ENCODE results near the gene DLG2. TPM values are rescaled to one million over a fixed set of nuclear protein-coding genes. Genes with fewer than 3 reads are reported as not detected.

Gene DLG2
- total RNA-seq, 1 donor from 2014 or later = 1.8 TPM

- Histone ChIP-seq H3K27ac (ENCODE audit: low read depth, low read length) (no peak overlapping the region), H4K20me1 (ENCODE audit: insufficient read depth, low read length) (no peaks in the 10 kb centered on the region), H3K4me3 (ENCODE audit: insufficient read depth, low read depth, low read length) (no peak overlapping the region), H3K27me3 (ENCODE audit: insufficient read depth, low read length) (no peaks in the 10 kb centered on the region), H3K9me3 (ENCODE audit: insufficient read depth, low read depth, low read length) (no peaks in the 10 kb centered on the region), H3K36me3 (ENCODE audit: insufficient read depth, low read length) (no peaks in the 10 kb centered on the region), H2AFZ (ENCODE audit: low read depth, low read length) (no peak overlapping the region), H3K9ac (ENCODE audit: low read length) (no peak overlapping the region), H3K79me2 (ENCODE audit: insufficient read depth, low read length) (no peaks in the 10 kb centered on the region), H3K4me1 (ENCODE audit: insufficient read depth, low read length) (no peaks in the 10 kb centered on the region), H3K4me2 (ENCODE audit: low read length) (peak overlapping the region; percentile 11)
- Mint-ChIP-seq H3K9me3 (ENCODE audit: unreplicated experiment) (no peaks in the 10 kb centered on the region), H3K4me1 (ENCODE audit: low read depth, unreplicated experiment) (no peaks in the 10 kb centered on the region), H3K36me3 (ENCODE audit: low read depth, unreplicated experiment) (no peaks in the 10 kb centered on the region), H3K4me3 (ENCODE audit: unreplicated experiment) (no peak overlapping the region), H3K27me3 (ENCODE audit: low read depth, unreplicated experiment) (peaks cover 3% of the 10 kb centered on the region), H3K27ac (ENCODE audit: unreplicated experiment) (no peak overlapping the region)
- DNase-seq (ENCODE audit: low read depth) (no peak), FAIRE-seq (no peak)
- TF ChIP-seq, protein P1, sequence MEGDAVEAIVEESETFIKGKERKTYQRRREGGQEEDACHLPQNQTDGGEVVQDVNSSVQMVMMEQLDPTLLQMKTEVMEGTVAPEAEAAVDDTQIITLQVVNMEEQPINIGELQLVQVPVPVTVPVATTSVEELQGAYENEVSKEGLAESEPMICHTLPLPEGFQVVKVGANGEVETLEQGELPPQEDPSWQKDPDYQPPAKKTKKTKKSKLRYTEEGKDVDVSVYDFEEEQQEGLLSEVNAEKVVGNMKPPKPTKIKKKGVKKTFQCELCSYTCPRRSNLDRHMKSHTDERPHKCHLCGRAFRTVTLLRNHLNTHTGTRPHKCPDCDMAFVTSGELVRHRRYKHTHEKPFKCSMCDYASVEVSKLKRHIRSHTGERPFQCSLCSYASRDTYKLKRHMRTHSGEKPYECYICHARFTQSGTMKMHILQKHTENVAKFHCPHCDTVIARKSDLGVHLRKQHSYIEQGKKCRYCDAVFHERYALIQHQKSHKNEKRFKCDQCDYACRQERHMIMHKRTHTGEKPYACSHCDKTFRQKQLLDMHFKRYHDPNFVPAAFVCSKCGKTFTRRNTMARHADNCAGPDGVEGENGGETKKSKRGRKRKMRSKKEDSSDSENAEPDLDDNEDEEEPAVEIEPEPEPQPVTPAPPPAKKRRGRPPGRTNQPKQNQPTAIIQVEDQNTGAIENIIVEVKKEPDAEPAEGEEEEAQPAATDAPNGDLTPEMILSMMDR (IDR thresholded peaks at IDR 0.05; ENCODE audit: insufficient read depth, low read depth, low read length) = no peak
These were observed 2170.6 kb downstream of the DLG2 start for GRCh38 chr11:83456566-83456965.

- Histone ChIP-seq H2AFZ (ENCODE audit: low read depth, low read length) (no peak overlapping the region), H3K27ac (ENCODE audit: low read depth, low read length) (no peak overlapping the region)
- no peaks in the 10 kb centered on the region for H3K9me3 Mint-ChIP-seq (ENCODE audit: unreplicated experiment)
These were observed 2171.1 kb downstream of the DLG2 start for GRCh38 chr11:83456075-83456474.

DNA sequence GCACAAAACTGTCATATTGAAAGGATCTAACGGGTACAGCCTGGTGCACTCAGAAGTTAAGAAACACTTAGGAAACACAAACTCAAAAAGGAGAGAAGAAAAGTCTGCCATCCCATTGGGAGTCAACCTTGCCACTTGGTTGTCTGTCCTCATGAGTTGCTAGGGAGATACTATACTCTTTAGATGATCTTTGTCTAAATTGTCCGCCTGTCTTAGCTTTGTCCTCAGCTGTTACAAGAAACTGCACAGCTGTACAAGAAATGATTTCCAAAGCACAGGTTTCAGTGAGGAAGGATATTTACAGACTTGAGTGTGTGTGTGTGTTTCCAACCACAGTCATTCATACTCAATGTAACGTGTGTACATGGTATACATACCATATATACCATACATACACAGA is 2171.8 kb downstream of the DLG2 start:
- Histone ChIP-seq H3K27ac (ENCODE audit: low read depth, low read length) (no peak overlapping the region), H3K9me3 (ENCODE audit: insufficient read depth, low read depth, low read length) (no peaks in the 10 kb centered on the region), H3K4me3 (ENCODE audit: insufficient read depth, low read depth, low read length) (no peak overlapping the region), H4K20me1 (ENCODE audit: insufficient read depth, low read length) (no peaks in the 10 kb centered on the region), H3K36me3 (ENCODE audit: insufficient read depth, low read length) (no peaks in the 10 kb centered on the region), H3K27me3 (ENCODE audit: insufficient read depth, low read length) (no peaks in the 10 kb centered on the region), H3K4me2 (ENCODE audit: low read length) (no peak overlapping the region), H3K9ac (ENCODE audit: low read length) (no peak overlapping the region), H3K4me1 (ENCODE audit: insufficient read depth, low read length) (no peaks in the 10 kb centered on the region), H3K79me2 (ENCODE audit: insufficient read depth, low read length) (no peaks in the 10 kb centered on the region), H2AFZ (ENCODE audit: low read depth, low read length) (no peak overlapping the region)
- no peaks in the 10 kb centered on the region for H3K4me1 Mint-ChIP-seq (ENCODE audit: low read depth, unreplicated experiment)
- no peaks in the 10 kb centered on the region for H3K36me3 Mint-ChIP-seq (ENCODE audit: low read depth, unreplicated experiment)
- H3K27ac Mint-ChIP-seq (ENCODE audit: unreplicated experiment) = no peak overlapping the region
- no peaks in the 10 kb centered on the region for H3K9me3 Mint-ChIP-seq (ENCODE audit: unreplicated experiment)
- DNase-seq (ENCODE audit: low read depth) = no peak
- H3K4me3 Mint-ChIP-seq (ENCODE audit: unreplicated experiment) = no peak overlapping the region
- no peak for TF ChIP-seq EZH2 (IDR thresholded peaks at IDR 0.05; ENCODE audit: insufficient read depth, low read length)
- TF ChIP-seq, protein P1 (IDR thresholded peaks at IDR 0.05; ENCODE audit: insufficient read depth, low read depth, low read length) = no peak
- H3K27me3 Mint-ChIP-seq (ENCODE audit: low read depth, unreplicated experiment) = no peaks in the 10 kb centered on the region
- FAIRE-seq = no peak

More at GRCh38 chr11:83456075-83456474, 2171.1 kb downstream of the DLG2 start:
- no peaks in the 10 kb centered on the region for H3K27me3 ChIP-seq (ENCODE audit: insufficient read depth, low read length)
- Mint-ChIP-seq H3K4me3 (ENCODE audit: unreplicated experiment) (no peak overlapping the region), H3K4me1 (ENCODE audit: low read depth, unreplicated experiment) (no peaks in the 10 kb centered on the region), H3K27me3 (ENCODE audit: low read depth, unreplicated experiment) (no peaks in the 10 kb centered on the region), H3K27ac (ENCODE audit: unreplicated experiment) (no peak overlapping the region), H3K36me3 (ENCODE audit: low read depth, unreplicated experiment) (no peaks in the 10 kb centered on the region)
- no peaks in the 10 kb centered on the region for H3K79me2 ChIP-seq (ENCODE audit: insufficient read depth, low read length)
- H3K4me1 ChIP-seq (ENCODE audit: insufficient read depth, low read length) = no peaks in the 10 kb centered on the region
- TF ChIP-seq EZH2 (IDR thresholded peaks at IDR 0.05; ENCODE audit: insufficient read depth, low read length) = no peak
- TF ChIP-seq, protein P1 (IDR thresholded peaks at IDR 0.05; ENCODE audit: insufficient read depth, low read depth, low read length) = no peak
- no peaks in the 10 kb centered on the region for H4K20me1 ChIP-seq (ENCODE audit: insufficient read depth, low read length)
- no peak for DNase-seq (ENCODE audit: low read depth)
- no peaks in the 10 kb centered on the region for H3K9me3 ChIP-seq (ENCODE audit: insufficient read depth, low read depth, low read length)
- H3K36me3 ChIP-seq (ENCODE audit: insufficient read depth, low read length) = no peaks in the 10 kb centered on the region
- peak overlapping the region; percentile 11 for H3K4me2 ChIP-seq (ENCODE audit: low read length)
- no peak overlapping the region for H3K9ac ChIP-seq (ENCODE audit: low read length)
- FAIRE-seq = no peak
- H3K4me3 ChIP-seq (ENCODE audit: insufficient read depth, low read depth, low read length) = no peak overlapping the region
